ENCODE results near the gene CDK5RAP1.

Gene CDK5RAP1

GRCh38 chr20:33359399-33360261, 41.7 kb downstream of the CDK5RAP1 start:
- Histone ChIP-seq H3K4me1 (ENCODE audit: insufficient read depth, poor library complexity, severe bottlenecking) (no peaks in the 10 kb centered on the region), H3K4me3 (ENCODE audit: severe bottlenecking) (no peak overlapping the region), H3K36me3 (ENCODE audit: low read depth) (peaks cover 75% of the 10 kb centered on the region), H3K9me3 (ENCODE audit: severe bottlenecking) (no peaks in the 10 kb centered on the region), H3K27me3 (ENCODE audit: insufficient read depth, poor library complexity, severe bottlenecking) (no peaks in the 10 kb centered on the region), H3K27ac (ENCODE audit: poor library complexity, severe bottlenecking) (no peak overlapping the region)
- DNase-seq (ENCODE audit: low spot score): peak; percentile 21
- no peak for ATAC-seq (ENCODE audit: low read depth)
- no peak for TF ChIP-seq CTCF (IDR thresholded peaks at IDR 0.05; ENCODE audit: poor library complexity, severe bottlenecking)

GRCh38 chr20:33353013-33353402, 48.3 kb downstream of the CDK5RAP1 start:
- DNase-seq (ENCODE audit: low spot score) (no peak), ATAC-seq (ENCODE audit: low read depth) (no peak)
- no peaks in the 10 kb centered on the region for H3K27me3 ChIP-seq (ENCODE audit: insufficient read depth, poor library complexity, severe bottlenecking)

GRCh38 chr20:33352258-33353012, 48.9 kb downstream of the CDK5RAP1 start:
- Histone ChIP-seq H3K27ac (ENCODE audit: poor library complexity, severe bottlenecking) (no peak overlapping the region), H3K4me1 (ENCODE audit: insufficient read depth, poor library complexity, severe bottlenecking) (no peaks in the 10 kb centered on the region), H3K36me3 (ENCODE audit: low read depth) (peaks cover 9% of the 10 kb centered on the region), H3K4me3 (ENCODE audit: severe bottlenecking) (no peak overlapping the region), H3K27me3 (ENCODE audit: insufficient read depth, poor library complexity, severe bottlenecking) (no peaks in the 10 kb centered on the region), H3K9me3 (ENCODE audit: severe bottlenecking) (no peaks in the 10 kb centered on the region)
- DNase-seq (ENCODE audit: low spot score) (no peak), ATAC-seq (ENCODE audit: low read depth) (no peak)
- TF ChIP-seq CTCF (IDR thresholded peaks at IDR 0.05; ENCODE audit: poor library complexity, severe bottlenecking): no peak

More at GRCh38 chr20:33353013-33353402, 48.3 kb downstream of the CDK5RAP1 start:
- peaks cover 9% of the 10 kb centered on the region for H3K36me3 ChIP-seq (ENCODE audit: low read depth)
- no peak for TF ChIP-seq CTCF (IDR thresholded peaks at IDR 0.05; ENCODE audit: poor library complexity, severe bottlenecking)
- no peak overlapping the region for H3K27ac ChIP-seq (ENCODE audit: poor library complexity, severe bottlenecking)
- H3K4me1 ChIP-seq (ENCODE audit: insufficient read depth, poor library complexity, severe bottlenecking): no peaks in the 10 kb centered on the region
- H3K4me3 ChIP-seq (ENCODE audit: severe bottlenecking): no peak overlapping the region
- H3K9me3 ChIP-seq (ENCODE audit: severe bottlenecking): no peaks in the 10 kb centered on the region

GRCh38 chr20:33351696-33352095, 49.6 kb downstream of the CDK5RAP1 start:
- Histone ChIP-seq H3K4me3 (ENCODE audit: severe bottlenecking) (no peak overlapping the region), H3K36me3 (ENCODE audit: low read depth) (peaks cover 9% of the 10 kb centered on the region), H3K9me3 (ENCODE audit: severe bottlenecking) (no peaks in the 10 kb centered on the region), H3K27me3 (ENCODE audit: insufficient read depth, poor library complexity, severe bottlenecking) (no peaks in the 10 kb centered on the region), H3K4me1 (ENCODE audit: insufficient read depth, poor library complexity, severe bottlenecking) (no peaks in the 10 kb centered on the region), H3K27ac (ENCODE audit: poor library complexity, severe bottlenecking) (no peak overlapping the region)
- peak; percentile 48; the same call in 2 of the 3 replicates for ATAC-seq (ENCODE audit: low read depth)
- TF ChIP-seq CTCF (IDR thresholded peaks at IDR 0.05; ENCODE audit: poor library complexity, severe bottlenecking): no peak
- DNase-seq (ENCODE audit: low spot score): no peak
